CD4-positive, alpha-beta T cell treated with Interleukin-4 for 1 hour (primary cell): ENCODE data around the gene CXCR6.

Experiments used
- DNase-seq, 2 donors: peaks; one replicate each; pipeline ENCODE4 v3.0.0-alpha.2; 2020 to 2022

Gene CXCR6

GRCh38 chr3:45949432-45949831 lies 6.2 kb downstream of the CXCR6 start:
- no peak for DNase-seq

GRCh38 chr3:45950131-45950530 lies 6.9 kb downstream of the CXCR6 start:
- no peak for DNase-seq

DNA sequence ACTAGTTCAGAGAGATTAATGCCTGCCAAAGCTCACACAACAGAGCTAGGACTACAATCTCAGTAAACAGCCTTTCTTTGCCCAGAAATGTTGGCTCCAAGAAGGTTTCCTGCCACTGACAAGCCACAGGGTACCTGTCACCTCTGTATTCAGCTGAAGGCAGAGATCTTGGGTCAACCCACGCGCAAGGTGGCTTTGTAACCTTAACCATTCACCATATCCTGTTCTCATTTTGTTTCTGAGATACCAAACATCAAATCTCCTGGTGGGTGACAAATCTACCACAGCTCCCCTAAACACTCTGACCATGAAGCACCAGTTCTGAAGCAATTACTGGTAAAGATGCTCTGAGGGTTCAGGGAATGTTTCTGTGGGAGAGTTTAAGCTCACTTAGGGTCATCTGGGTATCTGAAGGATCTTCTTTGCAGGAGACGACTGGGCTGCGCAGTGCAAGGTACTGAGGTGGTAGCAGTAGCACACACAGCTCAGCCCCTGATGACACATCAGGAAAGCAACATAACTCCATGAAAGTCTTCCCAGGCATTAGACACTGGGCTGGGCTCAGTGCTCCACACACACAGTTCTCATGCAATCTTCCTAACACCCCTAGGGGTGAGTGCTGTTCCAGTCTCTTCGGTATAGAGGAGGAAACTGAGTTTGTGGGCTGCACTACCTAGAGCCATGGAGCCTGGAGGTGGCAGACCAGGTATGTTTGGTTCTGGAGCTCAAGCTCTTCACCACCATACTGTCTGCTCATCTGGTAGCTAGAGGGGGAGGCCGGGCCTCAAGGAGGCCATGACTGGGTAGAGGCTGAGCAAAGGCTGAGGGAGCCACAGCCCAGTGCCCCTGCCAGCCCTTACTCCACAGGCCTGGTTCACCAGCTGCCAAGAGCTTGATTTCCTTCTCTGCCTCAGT lies 7.7 kb downstream of the CXCR6 start:
- DNase-seq, result peak; percentile 22 to 54

DNA sequence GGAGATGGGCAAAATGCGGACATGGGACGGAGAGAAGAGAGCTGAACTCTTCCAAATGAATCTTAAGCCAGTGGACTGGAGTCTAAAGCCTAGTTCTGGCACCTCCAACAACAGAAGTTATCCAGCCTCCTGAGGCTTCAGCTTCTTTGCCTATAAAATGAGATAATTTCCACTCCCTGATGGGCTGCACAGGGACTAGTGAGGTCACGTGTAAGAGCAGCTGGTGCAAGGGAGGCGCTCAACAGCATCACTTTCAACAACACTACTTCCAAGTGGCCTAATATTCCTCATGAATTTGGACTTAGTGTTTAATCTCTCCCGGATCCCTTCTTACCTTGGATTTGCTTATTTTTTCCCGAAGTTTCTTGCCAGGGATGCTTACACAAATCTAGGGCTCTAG lies 8.7 kb downstream of the CXCR6 start:
- no peak for DNase-seq

DNA sequence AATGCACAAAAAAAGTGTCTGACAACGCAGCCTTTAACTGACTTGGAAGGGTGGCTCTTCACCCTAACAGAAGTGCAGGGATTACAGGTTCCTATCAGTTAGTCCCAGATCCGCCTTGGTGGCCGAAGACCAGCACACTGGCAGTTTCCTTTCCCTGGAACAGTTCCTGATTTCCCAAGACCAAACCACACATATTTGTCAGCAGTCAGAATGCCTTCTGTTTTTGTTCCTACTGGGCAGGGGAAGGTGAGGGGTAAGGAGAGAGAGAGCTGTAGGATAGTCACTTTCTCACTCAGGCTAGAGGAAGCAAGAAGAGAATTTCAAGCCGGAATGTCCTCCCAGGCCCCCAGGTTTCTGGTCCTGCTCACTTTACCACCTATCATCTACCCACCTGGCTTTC lies 9.2 kb downstream of the CXCR6 start:
- DNase-seq, result no peak

- DNase-seq, result no peak
Measured at GRCh38 chr3:45953536-45953935, 10.3 kb downstream of the CXCR6 start.

DNA sequence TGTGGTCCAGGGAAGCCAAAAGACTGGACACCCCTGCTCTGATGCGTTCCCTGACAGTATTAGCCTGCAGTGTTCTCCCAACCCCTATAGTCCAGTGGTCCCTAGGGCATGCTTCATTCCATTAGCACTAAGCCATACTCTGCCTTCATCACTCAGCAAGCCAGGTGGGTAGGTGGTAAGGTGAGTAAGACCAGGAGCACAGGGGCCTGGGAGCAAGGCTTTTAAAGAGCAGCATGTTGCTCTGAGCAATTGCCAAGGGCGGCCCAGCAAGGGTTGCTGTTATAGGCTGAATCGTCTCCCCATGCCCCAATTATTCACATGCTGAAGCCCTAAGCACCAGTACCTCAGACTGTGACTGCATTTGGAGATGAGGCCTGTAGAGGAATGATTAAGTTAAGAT lies 11.0 kb downstream of the CXCR6 start:
- DNase-seq, result no peak

DNA sequence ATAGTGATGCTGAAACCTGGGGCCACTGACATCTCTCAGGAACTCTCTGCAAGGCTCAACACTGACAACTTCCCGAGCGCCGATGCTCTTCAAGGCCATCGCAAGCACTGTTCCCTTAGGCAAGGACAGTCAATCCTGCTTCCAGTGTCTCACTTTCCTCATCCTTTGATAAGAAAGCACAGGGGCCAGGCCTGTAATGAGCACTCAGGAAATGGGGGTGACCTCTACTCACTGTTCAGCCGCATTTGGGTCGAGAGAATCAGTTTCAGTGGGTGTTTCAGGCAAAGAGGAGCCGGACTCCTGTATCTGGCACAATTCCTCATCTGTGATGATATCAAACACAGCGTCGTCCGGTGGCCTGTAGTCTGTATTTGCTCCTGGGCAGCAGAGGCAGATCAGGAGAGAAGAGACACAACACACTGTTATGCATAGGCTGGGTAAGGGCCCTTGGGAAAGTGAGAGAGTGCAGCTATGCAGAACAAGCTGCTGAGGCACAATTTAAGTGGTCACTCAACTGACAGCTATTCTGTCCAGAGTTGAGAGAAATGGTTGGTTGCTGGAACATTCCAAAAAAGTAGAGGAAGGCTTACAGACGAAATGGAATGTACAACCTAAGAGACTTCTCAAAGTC lies 11.9 kb downstream of the CXCR6 start:
- DNase-seq, result no peak

DNA sequence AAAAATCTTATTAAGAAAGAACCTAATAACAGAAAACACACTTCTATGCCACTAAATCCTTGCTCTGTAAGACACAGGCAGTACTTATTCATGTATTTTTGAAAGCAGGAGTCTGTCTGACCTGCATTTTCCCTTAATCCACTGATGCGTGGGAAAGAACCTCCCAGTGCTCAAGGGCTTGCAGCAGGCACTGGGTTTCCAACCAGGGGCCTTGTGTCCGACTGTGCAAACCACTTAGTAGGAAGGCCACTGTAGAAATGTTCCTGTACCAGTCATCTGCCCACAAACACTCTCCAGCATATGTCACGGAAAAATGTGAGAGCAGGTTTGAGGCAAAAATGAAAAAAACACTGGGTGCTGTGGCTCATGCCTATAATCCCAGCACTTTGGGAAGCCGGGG lies 12.4 kb downstream of the CXCR6 start:
- DNase-seq, result no peak

DNA sequence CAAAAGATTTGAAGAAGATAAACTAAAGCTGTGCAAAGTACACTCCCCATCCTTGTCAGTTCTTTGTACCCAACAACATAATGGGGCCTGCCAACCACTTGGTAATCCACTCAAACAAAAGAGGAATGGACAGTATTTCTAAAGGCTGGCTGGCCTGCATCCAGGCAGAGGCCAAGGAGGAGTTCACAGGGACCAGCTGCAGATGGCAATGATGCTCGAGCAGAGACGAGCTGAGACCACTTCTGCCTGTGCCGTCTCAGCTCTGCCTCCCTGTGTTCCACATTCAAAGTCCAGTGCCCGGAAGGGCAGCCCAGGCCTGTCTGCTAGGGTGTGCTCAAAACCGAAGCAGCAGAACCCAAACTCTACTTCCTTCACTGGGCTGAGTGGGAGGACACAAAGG lies 14.3 kb downstream of the CXCR6 start:
- DNase-seq, result no peak

DNA sequence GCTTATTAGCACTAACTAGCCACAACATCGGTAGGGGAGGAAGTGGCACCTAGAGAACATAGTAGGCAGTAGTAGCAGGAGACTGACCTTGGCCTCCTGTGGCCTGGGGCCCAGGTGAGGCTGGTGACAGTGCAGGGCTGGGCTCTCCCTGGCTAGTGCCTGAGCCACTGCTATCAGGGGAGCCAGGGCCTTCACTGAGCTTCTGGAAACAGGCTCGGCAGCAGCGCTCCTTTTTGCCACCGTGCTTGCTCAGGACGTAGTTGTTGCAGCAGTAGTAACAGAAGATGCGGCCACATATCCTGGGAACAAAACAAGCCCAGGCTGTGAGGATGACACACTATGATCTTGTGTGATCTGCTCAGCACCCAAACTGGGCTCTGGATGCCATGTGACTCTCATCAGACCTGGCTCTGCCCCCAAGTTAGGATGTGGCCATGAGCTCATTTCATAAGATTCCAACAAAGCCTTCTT lies 15.1 kb downstream of the CXCR6 start:
- no peak for DNase-seq

- no peak for DNase-seq
Measured at GRCh38 chr3:45959201-45959600, 15.9 kb downstream of the CXCR6 start.

- no peak for DNase-seq
Measured at GRCh38 chr3:45960289-45960688, 17.0 kb downstream of the CXCR6 start.

DNA sequence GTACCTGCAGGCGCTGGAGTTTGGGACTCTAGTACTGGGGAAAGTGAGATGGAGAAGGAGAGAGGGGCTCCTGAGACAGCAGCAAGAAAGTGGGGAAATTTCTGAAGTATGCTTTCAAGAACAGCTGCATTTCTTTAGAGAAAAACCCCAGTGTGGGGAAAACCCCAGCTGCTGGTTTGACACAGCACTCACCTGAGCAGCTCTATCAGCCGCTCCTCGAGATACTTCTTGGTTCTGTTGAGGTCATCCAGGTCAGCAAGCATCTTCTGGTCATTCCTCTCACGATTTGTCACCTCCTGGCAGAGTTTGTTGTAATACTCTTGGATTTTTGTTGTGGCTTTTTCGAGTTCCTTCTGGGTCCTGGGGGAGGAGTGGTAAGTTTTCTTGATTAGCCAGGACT lies 18.8 kb downstream of the CXCR6 start:
- DNase-seq, result no peak

DNA sequence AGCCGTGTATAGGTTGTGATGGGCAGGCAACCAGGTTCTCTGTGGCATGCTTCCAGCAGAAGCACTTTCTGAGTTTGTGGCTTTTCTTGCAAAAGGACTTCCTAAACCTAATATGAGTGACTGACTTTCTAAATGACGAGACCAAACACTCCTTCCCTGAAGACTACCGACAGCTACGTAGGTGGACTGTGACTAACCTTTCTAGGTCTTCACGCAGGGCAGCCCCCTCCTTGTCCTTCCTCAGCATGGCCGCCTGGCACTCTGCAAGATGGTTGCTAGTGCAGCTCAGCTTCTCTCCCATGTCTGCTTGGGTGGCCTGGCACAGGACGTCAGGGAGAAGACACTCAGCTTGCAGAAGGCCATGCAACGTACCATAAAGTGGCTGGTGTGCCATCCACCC lies 20.9 kb downstream of the CXCR6 start:
- DNase-seq, result no peak

- DNase-seq, result no peak
Measured at GRCh38 chr3:45965253-45965652, 22.0 kb downstream of the CXCR6 start.

- DNase-seq, result peak in 1 of 2 donors; percentile 44
Measured at GRCh38 chr3:45965653-45966052, 22.4 kb downstream of the CXCR6 start.

GRCh38 chr3:45966371-45966791 lies 23.1 kb downstream of the CXCR6 start:
- DNase-seq, result no peak

DNA sequence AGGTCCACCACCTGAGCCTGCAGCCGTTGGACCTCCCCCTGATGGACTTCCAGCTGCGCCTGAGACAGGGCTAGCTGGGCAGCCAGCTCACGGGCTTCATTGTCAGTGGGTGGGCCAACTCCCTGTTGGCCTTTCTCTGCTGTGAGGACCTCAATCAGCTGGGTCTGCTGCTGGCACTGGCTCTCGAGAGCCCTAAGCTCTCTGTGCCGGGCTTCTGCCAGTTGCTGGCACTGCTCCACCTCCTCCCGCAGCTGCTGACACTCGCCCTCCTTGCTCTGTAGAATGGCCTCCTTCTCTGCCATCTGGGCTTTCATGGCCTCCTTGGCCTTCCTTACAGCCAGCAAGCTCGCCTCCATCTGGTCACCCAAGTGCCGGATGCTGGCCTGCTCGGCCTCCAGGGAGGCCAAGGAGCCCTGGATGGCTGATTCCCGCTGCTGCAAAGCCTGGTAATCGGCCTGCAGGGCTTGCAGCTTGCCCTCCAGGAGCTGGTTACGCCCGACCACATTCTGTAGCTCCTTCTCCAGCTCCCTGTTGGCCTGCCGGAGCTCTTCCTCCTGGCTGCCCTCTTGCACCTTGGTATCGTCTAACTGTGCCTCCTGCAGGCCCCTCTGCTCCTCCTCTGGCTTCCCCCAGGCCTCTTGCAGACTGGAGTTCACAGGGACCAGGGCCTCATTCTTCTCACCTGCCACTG lies 23.8 kb downstream of the CXCR6 start:
- no peak for DNase-seq

DNA sequence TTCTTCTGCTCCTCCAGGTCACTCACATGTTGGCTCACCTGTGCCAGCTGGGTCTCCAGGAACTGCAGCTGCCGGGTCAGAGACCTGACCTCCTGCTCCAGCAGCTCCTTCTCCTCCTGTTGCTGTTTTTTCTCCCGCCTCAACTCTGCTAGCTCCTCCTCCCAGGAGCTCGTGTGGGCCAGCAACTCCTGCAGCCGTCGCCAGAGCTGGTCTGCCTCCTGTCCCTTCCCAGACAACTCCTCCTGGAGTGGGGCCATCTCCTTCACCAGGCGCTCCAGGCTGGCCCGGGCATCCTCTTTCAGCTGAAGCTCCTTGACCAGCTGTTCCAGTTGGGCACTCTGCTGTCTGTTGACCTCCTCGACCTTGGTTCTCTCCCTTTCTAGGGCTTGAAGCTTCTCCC lies 24.5 kb downstream of the CXCR6 start:
- DNase-seq, result no peak

- no peak for DNase-seq
Measured at GRCh38 chr3:45968149-45968548, 24.9 kb downstream of the CXCR6 start.

- DNase-seq, result no peak
Measured at GRCh38 chr3:45968706-45969105, 25.4 kb downstream of the CXCR6 start.

DNA sequence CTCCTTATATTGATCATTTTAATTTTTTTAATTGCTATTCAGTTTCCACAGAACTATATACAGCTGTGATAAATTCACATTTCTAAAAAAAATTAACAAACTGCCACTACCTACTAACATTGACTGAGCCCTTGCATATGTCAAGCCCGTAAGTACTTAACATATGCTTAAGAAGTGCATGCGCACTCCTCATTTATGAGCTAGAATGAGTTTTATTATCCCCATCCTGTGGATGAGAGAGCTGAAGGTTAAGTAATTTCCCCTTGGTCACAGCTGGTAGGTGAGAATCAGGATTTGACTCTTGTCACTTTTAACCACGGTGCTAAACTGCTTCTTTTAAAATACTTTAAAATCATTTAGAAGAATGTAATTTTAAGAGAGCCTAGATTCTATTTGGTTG lies 25.9 kb downstream of the CXCR6 start:
- DNase-seq, result no peak

DNA sequence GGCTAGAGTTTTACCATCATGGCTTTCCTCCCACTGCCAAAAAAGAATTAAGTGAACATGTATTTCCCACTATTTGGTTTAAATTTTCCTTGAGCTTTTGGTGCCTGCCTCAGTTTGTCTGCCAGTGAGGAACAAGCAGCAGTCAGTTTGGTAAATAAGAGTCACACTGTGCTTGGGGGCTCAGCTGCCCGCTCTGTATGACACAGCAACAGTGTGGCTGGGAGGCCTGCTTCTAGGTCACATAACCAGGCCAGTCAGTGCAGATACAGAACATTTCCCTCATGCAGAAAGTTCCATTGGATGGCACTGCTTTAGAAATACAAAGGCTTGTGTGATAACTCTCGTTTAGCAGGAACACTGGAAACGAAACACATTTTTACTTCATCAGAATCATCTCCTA lies 26.7 kb downstream of the CXCR6 start:
- no peak for DNase-seq
